ENCODE data around the gene KRT31. TPM values are rescaled to one million over a fixed set of nuclear protein-coding genes. Genes with fewer than 3 reads are reported as not detected.
"Not testable (repeated sequence)": the region's sequence is repeated elsewhere in the genome, so short reads cannot be mapped to it uniquely, and the experiment has no call there.

KRT31 gene
- total and polyA plus RNA-seq, 2 donors (not counting 1 experiment from before 2014, with no cell fraction given) = not detected

DNA sequence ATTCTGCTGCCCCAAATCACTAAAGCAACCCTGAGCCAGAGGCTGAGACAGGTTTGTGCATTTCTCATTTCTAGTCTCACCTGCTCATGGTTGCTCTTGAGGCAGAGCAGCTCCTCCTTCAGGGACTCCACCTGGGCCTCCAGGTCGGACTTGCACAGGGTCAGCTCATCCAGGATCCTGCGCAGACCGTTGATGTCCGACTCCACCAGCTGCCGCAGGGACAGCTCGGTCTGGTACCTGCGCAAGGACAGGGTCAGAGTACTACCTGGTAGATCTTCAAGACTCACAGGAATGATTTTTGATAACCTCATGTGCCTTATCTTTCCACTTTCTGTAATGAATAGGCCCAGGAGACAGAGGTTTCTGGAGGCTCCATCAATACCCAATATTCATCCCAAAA lies 1.1 kb downstream of the KRT31 start:
- no peak overlapping the region for H3K4me2 ChIP-seq (replicated peaks; ENCODE audit: low read depth, low read length, poor library complexity, severe bottlenecking)
- no peak overlapping the region for H3K9ac ChIP-seq (ENCODE audit: low read length)
- intact Hi-C loops (cut with micrococcal nuclease) = no loop called here
- WGBS (ENCODE audit: insufficient coverage) = 94% methylated on average over 7 of the region's 7 CpGs
- H2AFZ ChIP-seq (ENCODE audit: insufficient read depth, low read depth, low read length, poor library complexity, severe bottlenecking) = no peak overlapping the region
- H3K36me3 ChIP-seq (replicated peaks in 1 of 2; ENCODE audit: control extremely low read depth in 1 of 2, control insufficient read depth in 1 of 2, extremely low read depth in 1 of 2, insufficient read depth in 2 of 2, low read length in 1 of 2) = no peaks in the 10 kb centered on the region
- ChIA-PET CTCF (no interaction called here), POLR2A (no interaction called here)
- DNase-seq = no peak
- no peaks in the 10 kb centered on the region for H3K4me1 ChIP-seq (ENCODE audit: control insufficient read depth in 2 of 2, insufficient read depth in 2 of 2, low read length in 2 of 2)
- ATAC-seq (ENCODE audit: low read depth) = no peak
- no peak overlapping the region for H3K27ac ChIP-seq (ENCODE audit: low read length in 2 of 2)
- TF ChIP-seq, protein P1, sequence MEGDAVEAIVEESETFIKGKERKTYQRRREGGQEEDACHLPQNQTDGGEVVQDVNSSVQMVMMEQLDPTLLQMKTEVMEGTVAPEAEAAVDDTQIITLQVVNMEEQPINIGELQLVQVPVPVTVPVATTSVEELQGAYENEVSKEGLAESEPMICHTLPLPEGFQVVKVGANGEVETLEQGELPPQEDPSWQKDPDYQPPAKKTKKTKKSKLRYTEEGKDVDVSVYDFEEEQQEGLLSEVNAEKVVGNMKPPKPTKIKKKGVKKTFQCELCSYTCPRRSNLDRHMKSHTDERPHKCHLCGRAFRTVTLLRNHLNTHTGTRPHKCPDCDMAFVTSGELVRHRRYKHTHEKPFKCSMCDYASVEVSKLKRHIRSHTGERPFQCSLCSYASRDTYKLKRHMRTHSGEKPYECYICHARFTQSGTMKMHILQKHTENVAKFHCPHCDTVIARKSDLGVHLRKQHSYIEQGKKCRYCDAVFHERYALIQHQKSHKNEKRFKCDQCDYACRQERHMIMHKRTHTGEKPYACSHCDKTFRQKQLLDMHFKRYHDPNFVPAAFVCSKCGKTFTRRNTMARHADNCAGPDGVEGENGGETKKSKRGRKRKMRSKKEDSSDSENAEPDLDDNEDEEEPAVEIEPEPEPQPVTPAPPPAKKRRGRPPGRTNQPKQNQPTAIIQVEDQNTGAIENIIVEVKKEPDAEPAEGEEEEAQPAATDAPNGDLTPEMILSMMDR (IDR thresholded peaks at IDR 0.05) = no peak
- TF ChIP-seq EZH2 (IDR thresholded peaks at IDR 0.05; ENCODE audit: borderline replicate concordance, insufficient read depth, low read depth, low read length, poor library complexity, severe bottlenecking) = no peak
- Mint-ChIP-seq H3K4me1 (no peaks in the 10 kb centered on the region), H3K27ac (no peak overlapping the region), H3K4me3 (no peak overlapping the region), H3K27me3 (peaks cover 53% of the 10 kb centered on the region), H3K9me3 (ENCODE audit: insufficient read depth) (no peaks in the 10 kb centered on the region)
- H3K27me3 ChIP-seq (replicated peaks in 1 of 4; ENCODE audit: control extremely low read depth in 1 of 4, control insufficient read depth in 3 of 4, insufficient read depth in 4 of 4, low read length in 3 of 4) = peaks cover 0 to 4% (median 1%) of the 10 kb centered on the region in 4 experiments
- no peaks in the 10 kb centered on the region for H4K20me1 ChIP-seq (ENCODE audit: control insufficient read depth, insufficient read depth, low read length, poor library complexity, severe bottlenecking)
- H3K9me3 ChIP-seq (ENCODE audit: control extremely low read depth in 1 of 3, control insufficient read depth in 2 of 3, insufficient read depth in 1 of 3, low read length in 2 of 3) = no peaks in the 10 kb centered on the region
- no peak overlapping the region for H3K4me3 ChIP-seq (ENCODE audit: control extremely low read depth in 1 of 5, extremely low read depth in 1 of 5, insufficient read depth in 1 of 5, low read depth in 2 of 5, low read length in 4 of 5)
- H3K79me2 ChIP-seq (ENCODE audit: control insufficient read depth, insufficient read depth, low read length) = no peaks in the 10 kb centered on the region

DNA sequence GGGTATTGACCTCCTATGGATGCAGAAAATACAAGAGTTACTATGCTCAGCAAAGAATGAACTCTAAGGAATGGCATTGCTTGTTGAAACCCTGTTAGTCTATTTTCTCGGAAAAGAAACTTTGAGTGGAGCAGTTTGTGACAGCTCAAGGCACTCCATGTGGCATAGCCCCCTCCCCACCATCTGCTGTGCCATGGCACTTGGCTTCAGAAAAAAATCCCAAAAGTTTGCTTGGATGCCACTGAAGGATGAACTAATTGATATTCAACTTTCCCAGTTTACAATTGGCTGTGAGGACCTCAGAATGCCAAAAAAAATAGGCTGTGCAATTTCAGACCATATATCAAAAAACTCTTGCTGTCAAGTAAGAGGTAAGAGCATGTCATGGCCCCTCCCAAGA lies 1.8 kb downstream of the KRT31 start:
- no peaks in the 10 kb centered on the region for H3K9me3 ChIP-seq (ENCODE audit: control extremely low read depth in 1 of 3, control insufficient read depth in 2 of 3, insufficient read depth in 1 of 3, low read length in 2 of 3)
- H3K9me3 Mint-ChIP-seq (ENCODE audit: insufficient read depth) = no peaks in the 10 kb centered on the region
- CTCF ChIA-PET = no interaction called here
- no peaks in the 10 kb centered on the region for H3K36me3 ChIP-seq (replicated peaks in 1 of 2; ENCODE audit: control extremely low read depth in 1 of 2, control insufficient read depth in 1 of 2, extremely low read depth in 1 of 2, insufficient read depth in 2 of 2, low read length in 1 of 2)
- intact Hi-C loops (cut with micrococcal nuclease) = no loop called here
- no peak overlapping the region for H3K4me2 ChIP-seq (replicated peaks; ENCODE audit: low read depth, low read length, poor library complexity, severe bottlenecking)
- no peaks in the 10 kb centered on the region for H3K4me1 ChIP-seq (ENCODE audit: control insufficient read depth in 2 of 2, insufficient read depth in 2 of 2, low read length in 2 of 2)
- TF ChIP-seq, protein P1 (IDR thresholded peaks at IDR 0.05) = no peak
- no peak for TF ChIP-seq EZH2 (IDR thresholded peaks at IDR 0.05; ENCODE audit: borderline replicate concordance, insufficient read depth, low read depth, low read length, poor library complexity, severe bottlenecking)
- H3K27me3 Mint-ChIP-seq = peaks cover 56% of the 10 kb centered on the region
- H3K4me1 Mint-ChIP-seq = no peaks in the 10 kb centered on the region
- 100% methylated on average over 1 of the region's 1 CpG for WGBS (ENCODE audit: insufficient coverage)
- H3K4me3 Mint-ChIP-seq = no peak overlapping the region
- no peaks in the 10 kb centered on the region for H3K79me2 ChIP-seq (ENCODE audit: control insufficient read depth, insufficient read depth, low read length)
- POLR2A ChIA-PET = no interaction called here
- H4K20me1 ChIP-seq (ENCODE audit: control insufficient read depth, insufficient read depth, low read length, poor library complexity, severe bottlenecking) = no peaks in the 10 kb centered on the region
- no peak overlapping the region for H3K27ac ChIP-seq (ENCODE audit: low read length in 2 of 2)
- no peak overlapping the region for H3K27ac Mint-ChIP-seq
- H3K27me3 ChIP-seq (replicated peaks in 1 of 4; ENCODE audit: control extremely low read depth in 1 of 4, control insufficient read depth in 3 of 4, insufficient read depth in 4 of 4, low read length in 3 of 4) = peaks cover 0 to 5% (median 0%) of the 10 kb centered on the region in 4 experiments
- no peak overlapping the region for H3K9ac ChIP-seq (ENCODE audit: low read length)
- no peak overlapping the region for H2AFZ ChIP-seq (ENCODE audit: insufficient read depth, low read depth, low read length, poor library complexity, severe bottlenecking)
- no peak for DNase-seq
- no peak for ATAC-seq (ENCODE audit: low read depth)
- no peak overlapping the region for H3K4me3 ChIP-seq (ENCODE audit: control extremely low read depth in 1 of 5, extremely low read depth in 1 of 5, insufficient read depth in 1 of 5, low read depth in 2 of 5, low read length in 4 of 5)

DNA sequence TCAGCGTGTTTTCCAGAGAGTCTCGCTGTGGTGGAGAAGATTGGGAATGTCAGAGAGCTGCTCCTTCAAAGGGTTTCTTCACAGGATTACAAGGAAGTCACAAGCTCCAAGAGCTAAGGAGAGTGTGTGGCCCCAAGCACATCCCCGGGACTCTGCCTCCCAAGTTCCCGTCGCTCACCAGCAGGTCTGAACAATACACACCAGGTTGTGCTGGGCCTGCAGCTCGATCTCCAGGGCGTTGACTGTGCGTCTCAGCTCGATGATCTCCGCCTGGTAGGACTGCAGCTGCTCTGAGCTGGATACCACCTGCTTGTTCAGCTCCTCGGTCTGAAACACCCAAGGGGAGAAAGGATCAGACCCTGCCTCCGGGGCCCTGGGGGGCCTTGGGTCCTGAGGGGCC lies 2.4 kb downstream of the KRT31 start:
- H3K4me3 ChIP-seq (ENCODE audit: control extremely low read depth in 1 of 5, extremely low read depth in 1 of 5, insufficient read depth in 1 of 5, low read depth in 2 of 5, low read length in 4 of 5); H3K9me3 ChIP-seq (ENCODE audit: control extremely low read depth in 1 of 3, control insufficient read depth in 2 of 3, insufficient read depth in 1 of 3, low read length in 2 of 3); H3K27ac ChIP-seq (ENCODE audit: low read length in 2 of 2); H3K79me2 ChIP-seq (ENCODE audit: control insufficient read depth, insufficient read depth, low read length); H3K4me3 Mint-ChIP-seq; H3K9ac ChIP-seq (ENCODE audit: low read length); intact Hi-C loops (cut with micrococcal nuclease); H3K36me3 ChIP-seq (replicated peaks in 1 of 2; ENCODE audit: control extremely low read depth in 1 of 2, control insufficient read depth in 1 of 2, extremely low read depth in 1 of 2, insufficient read depth in 2 of 2, low read length in 1 of 2); H3K4me1 ChIP-seq (ENCODE audit: control insufficient read depth in 2 of 2, insufficient read depth in 2 of 2, low read length in 2 of 2); H3K27ac Mint-ChIP-seq; H2AFZ ChIP-seq (ENCODE audit: insufficient read depth, low read depth, low read length, poor library complexity, severe bottlenecking); H3K4me2 ChIP-seq (replicated peaks; ENCODE audit: low read depth, low read length, poor library complexity, severe bottlenecking); POLR2A ChIA-PET; DNase-seq; H3K9me3 Mint-ChIP-seq (ENCODE audit: insufficient read depth); H3K27me3 ChIP-seq (replicated peaks in 1 of 4; ENCODE audit: control extremely low read depth in 1 of 4, control insufficient read depth in 3 of 4, insufficient read depth in 4 of 4, low read length in 3 of 4); CTCF ChIA-PET; ATAC-seq (ENCODE audit: low read depth); H3K4me1 Mint-ChIP-seq; H4K20me1 ChIP-seq (ENCODE audit: control insufficient read depth, insufficient read depth, low read length, poor library complexity, severe bottlenecking): not testable (repeated sequence)
- 85% methylated on average over 7 of the region's 12 CpGs for WGBS (ENCODE audit: insufficient coverage)
- H3K27me3 Mint-ChIP-seq = peaks cover 55% of the 10 kb centered on the region

All from B cell (primary cell).